GM19467 (cell line): Measurements from ENCODE around the gene SLC13A5.

Experiments
- ATAC-seq: cut with Tn5 transposase; IDR thresholded peaks from one replicate; pipeline ENCODE4 v1.9.1; 2021; ENCODE audit warnings: mild to moderate bottlenecking, moderate library complexity; ENCODE audit not compliant: unreplicated experiment

The SLC13A5 gene

DNA sequence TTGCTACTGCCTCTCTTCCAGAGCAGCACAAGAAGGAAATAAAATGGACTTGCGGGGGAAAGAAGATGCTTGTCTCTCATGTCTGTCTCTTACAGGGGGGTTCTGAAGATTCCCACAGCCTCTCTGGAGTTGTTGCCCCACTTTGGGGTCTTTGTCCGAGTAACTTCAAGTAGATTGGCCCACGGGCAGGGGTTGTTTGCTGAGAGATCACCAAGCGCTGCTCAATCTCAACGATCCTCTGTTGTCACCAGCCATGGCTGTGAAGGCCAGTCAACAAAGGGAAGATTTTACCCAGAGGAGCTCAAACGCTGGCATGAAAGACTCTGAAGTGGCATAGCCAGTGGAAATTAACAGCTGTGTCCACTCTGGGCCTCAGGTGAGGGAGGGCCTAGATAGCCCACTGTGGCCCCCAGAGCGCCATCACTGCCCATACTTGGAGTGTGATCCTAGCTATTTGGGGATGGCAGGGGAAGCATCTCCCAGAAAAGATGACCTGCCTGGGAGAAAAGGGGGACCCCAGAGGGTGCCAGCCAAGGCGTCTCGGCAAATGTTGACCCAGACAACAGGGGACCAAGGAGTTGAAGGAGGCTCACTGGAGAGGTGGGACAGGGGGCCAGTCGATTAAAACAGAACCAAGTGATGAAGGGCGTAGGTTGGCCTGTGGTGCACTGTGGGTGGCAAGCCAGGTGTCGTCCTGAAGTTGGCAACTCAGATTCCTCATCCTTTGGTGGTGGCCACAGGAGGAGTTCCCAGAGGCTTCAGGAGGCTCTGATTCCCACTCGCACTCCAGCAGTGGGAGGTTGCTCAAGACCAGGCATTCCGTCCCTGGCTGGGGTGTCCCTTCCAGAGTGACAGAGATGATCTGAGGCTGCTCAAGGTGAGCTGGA is 28.0 kb downstream of the SLC13A5 start:
- ATAC-seq: no peak

DNA sequence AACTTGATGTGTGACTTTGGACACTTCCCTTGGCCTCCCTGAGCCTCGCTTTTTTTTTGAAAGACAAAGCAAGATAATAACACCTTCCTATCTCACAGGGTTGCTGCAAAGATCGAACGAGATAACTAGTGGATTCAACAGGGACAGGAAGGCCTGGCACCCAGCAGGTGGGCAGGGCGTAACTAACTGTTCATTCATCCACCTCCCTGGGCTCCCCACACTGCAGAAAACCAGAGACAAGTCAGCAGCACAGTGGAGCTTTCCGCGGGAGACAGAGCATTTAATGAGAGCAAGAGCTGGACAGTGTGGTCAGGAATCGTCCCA is 28.7 kb downstream of the SLC13A5 start:
- no peak for ATAC-seq

DNA sequence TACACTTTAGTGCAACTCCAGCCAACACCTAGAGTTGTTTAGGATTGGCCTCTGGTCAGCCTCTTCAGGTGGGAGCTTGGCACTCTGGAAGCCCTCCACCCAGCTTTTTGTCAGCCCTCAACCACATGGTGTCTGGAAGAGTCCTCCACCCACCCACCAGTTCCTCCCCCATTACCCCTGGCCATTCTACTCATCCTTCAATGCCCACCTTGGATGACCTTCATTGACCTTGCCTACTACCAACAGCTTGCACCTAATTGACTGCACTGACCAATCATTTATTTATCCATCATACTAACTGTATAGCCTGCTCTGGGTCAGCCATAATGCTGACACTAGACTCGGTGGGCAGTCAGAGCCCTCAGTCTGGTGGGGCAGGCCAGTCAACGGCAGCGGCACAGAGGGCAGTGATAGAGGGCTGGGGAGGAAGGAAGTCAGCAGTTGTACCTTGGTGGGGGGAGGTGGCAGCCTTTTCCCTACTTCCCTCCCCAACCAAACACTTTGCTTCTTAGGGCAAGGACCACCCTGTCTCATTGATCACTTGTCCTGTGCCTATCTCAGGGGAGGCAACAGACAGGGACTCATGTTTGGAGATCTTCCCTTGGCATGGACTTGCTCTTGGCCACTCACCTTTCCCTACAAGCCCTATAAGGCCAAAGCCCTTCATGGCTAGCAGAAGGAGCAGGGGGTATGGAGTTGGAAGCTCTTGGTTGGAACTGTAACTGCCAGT is 29.3 kb downstream of the SLC13A5 start:
- no peak for ATAC-seq

DNA sequence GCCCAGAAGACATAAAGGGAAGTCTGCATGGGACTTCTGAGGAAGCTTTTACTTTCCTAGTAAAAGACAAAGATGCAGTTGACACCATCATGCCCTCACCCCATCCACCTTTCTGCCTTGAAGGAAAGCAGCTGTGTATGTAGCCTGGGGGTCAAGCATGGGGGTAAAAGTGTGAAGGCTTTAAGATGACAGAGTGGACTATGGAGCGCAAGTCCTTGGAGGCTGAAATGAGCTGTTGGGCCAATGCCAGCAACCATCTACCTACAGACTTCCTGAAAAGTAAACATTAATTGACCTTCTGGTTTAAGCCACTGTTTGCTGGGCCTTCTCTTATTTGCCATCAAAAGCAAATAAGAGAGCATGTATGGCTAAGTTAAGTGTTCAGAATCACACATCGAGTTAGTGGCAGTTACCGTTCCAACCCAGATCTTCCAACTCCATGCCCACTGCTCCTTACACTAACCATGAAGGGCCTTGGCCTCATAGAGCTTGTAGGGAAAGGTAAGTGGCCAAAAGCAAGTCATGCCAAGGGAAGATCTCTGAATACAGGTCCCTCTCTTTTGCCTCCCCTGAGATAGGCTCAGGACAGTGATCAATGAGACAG is 30.0 kb downstream of the SLC13A5 start:
- no peak for ATAC-seq

DNA sequence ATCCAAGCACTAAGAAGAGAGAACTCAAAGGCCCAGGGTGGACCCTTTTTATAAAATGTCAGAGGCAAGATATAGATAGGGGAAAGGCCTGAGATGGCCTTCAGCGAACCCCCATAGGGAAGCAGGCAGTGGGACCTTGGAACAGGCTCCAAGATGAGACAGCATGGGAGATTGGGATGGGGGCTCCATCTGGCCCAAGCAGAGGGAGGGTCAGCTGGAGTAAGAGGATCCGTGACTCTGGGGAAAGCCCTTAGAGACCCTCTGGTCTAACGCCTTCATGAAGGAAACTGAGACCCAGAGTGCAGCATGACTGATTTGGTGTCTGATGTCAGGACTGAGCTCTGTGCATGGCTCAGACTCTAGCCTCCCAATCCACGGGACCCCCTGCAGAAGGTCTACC is 30.8 kb downstream of the SLC13A5 start:
- ATAC-seq: no peak

DNA sequence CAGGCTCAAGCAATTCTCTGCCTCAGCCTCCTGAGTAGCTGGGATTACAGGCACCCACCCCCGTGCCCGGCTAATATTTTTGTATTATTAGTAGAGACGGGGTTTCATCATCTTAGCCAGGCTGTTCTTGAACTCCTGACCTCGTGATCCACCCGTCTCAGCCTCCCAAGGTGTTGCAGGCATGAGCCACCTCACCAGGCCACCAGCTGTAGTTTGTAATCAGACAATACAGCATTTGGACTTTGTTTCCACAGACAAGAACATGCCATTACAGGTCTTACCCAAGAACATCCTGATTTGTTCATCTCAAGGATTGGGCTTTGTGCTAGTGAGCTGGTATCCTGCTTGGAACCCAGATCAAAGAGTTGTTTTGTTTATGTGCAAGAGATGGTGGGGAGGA is 31.5 kb downstream of the SLC13A5 start:
- no peak for ATAC-seq

DNA sequence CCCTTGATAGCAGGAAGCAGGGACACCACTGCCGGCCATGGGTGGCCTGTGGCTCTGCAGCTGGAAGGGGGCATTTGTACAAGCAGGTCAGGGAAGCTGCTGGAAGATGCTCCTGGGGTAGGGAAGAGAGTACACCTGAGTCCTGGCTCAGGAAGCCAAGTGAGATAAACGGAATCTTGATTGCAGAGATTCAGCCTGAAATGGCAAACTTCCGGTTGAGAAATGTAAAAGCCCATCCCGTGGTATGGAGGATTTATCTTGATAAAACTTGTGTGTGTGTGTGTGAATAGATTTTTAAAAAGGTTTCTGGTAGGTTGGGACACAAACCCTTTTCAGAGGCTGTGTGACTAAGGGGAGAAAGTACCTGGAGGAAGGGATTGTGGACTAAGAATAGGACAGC is 32.0 kb downstream of the SLC13A5 start:
- no peak for ATAC-seq

DNA sequence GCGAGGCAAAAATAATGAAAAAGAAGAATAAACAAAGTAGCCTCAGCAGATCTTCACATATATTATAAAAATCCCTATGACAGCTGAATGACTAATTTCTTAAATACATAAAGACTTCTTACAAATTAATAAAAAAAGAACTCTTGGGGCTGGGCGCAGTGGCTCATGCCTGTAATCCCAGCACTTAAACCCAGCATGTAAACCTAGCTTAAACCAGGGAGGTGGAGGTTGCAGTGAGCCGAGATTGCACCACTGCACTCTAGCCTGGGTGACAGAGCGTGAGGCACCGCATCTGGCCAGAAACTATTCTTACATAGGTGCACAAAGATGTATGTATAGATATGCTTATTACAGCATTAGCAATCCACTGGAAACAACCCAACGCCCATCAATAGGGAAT is 33.9 kb downstream of the SLC13A5 start:
- ATAC-seq: no peak

DNA sequence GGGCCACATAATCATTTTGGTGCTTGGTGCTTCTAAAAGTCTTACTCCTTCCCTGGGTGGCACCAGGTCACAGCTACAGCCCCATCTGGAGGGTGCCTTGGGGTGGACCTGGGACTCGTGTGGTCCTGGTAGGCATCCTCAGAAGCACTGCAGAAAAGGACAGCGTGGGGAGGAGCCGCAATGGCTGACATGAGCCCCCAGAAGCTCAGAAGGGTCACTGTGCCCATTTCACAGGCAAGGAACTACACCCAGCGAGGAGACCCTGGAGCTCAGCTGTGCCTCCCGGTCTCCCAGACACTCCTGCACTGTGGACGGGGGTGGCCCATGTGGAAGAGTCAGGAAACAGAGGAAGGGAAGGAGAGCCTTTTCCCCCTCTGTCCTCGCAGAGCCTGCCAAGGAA is 35.2 kb downstream of the SLC13A5 start:
- no peak for ATAC-seq

DNA sequence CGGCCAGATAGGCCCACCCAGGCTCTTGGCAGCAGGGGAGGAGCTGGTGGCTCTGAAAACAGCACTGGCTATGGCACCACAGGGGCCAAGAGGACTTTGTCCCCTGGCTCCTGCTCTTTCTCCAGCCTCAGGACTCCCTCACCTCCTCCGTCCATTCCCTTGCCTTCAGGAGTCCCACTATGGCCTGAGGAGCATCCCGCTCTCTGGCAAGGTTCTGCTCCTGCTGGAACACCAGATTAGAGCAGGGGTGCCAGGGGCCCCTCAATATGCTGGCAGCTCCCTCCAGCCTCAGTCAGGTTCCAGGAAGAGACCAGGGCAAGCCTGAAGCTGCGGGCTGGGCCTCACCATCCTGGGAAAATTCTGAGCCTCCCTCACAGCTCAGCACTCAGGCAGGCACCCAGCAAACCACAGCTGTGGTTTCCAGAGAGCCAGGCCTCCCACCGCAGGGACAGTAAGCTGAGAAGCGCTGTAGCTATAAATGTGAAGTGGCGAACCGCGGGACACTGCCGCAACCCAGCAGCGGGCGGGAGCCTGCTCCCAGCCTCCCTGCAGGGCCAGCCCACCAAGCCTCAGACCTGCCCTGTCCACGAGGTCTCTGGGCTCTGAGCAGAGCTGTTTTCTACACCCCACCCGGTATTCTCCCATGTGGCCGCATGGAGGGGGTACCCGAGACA is 35.9 kb downstream of the SLC13A5 start:
- no peak for ATAC-seq

DNA sequence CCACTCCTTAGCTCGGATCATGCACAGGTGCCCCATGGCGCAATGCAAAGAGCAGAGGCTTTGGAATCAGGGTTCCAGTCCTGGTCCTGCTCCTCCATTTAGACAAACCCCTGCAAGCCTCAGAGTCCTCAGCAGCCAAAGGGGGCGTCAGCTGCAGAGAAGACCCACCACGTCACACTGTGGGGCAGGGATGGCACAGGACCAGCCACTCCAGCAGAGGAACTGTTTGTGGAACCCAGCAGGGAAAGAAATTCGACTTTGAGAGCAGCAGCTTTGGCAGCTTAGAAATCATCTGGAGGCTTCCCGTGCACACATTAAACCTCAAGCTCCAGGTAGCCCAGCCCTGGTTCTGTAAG is 36.4 kb downstream of the SLC13A5 start:
- ATAC-seq: no peak

DNA sequence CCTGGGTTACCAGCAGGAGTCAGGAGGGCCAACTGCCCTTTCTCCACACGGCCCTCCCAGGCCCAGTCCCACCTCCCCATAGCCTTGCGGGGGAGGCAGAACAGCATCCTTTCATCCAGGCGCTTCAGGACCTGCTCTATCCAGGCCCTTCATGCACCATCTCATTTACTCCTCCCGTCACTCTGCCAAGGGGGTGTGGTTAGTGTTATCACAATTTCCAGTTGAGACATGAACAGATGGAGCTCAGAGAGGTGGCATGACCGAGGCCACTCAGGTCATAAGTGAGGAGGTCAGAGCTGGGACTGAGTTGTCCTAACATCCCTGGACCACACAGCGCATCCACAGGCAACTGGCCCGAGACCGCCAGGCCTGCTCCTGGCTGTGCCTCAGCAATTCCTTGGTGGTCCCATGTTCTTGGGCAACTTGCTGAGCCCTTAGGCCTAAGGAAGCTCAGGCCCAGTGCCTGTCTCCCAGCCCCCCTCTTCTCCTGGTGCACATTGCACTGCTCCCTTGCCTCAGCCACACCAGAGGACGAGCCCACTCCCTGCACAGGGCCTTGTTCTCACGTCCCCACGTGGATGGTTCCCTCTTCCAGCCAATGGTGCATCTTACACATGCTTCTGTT is 37.9 kb downstream of the SLC13A5 start:
- ATAC-seq: no peak

DNA sequence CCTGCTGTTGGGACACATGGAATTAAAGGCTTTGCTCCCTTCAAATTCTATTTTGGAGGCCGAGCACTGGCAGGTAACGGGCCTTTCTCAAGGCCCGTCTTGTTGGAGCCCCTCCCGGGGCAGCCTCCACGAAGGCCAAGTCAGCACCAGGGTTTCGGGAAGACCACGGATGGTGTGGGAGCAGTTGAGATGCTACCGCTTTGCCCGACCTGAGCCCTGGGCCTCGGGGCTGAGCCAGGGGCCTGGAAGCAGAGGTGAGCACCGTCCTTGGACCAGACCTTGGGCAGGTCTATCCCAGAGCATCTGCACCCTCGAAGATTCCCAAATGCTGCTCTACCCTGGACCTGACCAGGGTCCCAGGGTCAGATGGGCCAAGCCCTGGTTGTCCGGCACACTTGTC is 38.6 kb downstream of the SLC13A5 start:
- no peak for ATAC-seq

DNA sequence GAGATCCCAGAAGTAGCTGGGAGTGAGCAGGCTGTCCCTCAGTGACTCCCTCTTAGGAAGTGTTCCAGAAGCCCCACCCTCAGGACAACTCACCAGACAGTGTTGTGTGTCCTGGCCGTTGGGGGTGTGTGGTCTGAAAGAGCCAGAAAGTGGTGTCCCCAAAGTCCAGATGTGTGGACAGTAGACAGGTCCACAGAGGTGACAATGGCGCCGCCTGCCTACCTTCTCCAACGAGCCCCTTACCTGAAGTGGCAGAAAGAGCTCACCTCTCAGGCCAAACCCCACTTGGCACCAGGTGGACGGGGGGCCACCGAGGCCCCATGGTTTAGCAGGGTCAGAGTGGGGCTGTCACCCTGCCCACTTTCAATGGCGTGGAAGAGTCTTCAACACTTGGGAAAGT is 41.7 kb downstream of the SLC13A5 start:
- no peak for ATAC-seq

DNA sequence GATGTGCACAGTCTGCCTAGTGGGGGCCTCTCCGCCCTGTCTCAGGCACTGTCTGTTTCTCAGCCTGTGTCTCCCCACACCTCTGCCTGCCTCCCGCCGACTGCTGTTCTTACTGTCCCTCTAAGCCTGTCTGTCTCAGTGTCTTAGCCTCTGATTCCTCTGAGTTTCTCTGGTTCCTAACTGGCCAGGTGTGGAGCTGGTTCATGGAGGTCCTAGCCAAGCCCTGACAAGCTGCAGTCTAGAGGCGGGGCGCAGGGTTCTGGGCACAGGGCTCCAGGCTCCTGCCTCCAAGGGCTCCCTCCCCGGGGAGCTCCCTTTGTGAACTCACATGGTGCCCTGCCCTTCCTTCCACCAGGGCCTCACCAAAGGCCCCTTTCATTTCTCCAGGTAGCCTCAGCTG is 42.2 kb downstream of the SLC13A5 start:
- no peak for ATAC-seq

DNA sequence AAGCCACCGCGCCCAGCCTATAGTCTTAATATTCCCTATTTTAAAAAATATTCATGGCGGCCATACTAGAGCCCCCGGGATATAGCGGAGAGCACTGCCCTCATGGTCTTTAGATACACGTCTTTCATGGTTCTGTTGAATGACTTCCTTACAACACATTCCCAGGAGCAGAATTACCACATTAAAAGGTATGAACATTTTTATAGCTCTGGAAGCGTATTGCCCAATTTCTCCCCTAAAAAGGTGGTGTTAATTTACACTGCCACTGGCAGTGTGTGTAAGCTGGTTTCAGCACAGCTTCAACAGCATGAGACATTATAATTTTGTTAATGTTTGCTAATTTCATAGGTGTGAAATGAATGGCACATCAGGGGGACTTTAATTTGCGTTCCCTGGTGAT is 42.6 kb downstream of the SLC13A5 start:
- ATAC-seq: no peak

DNA sequence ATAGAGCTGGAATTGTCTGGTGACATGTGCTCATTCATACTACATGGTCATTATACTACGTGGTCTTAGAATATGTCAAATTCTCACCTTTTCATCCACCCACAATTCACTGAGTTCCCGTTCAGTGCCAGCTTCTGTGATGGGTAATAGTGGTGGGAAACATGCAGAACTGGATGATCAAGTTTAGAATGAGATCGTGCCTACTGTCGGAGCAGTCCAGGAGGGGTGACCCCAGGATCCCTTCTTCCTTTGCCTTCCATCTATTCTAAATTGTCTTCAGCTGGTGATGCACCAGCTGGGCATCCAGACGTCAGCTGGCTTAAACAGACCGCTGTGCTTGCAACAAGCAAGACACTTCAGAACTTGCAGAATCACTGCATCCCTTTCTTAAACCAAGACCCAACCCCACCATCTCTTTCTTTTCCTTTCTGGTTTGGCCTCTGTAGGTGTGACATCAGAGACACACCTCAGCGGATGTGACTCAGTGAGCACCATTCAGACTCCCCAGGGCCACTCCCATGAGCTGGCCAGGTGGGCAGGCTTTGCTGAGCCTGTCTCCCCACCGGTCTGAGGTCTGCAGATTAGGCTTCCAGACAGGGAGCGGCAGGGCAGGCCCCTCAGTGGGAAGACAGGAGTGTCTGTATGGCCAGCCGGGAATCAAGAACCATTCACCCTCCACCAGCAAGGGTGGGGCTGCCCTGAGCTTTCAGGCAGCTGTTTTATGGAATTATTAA is 43.5 kb downstream of the SLC13A5 start:
- no peak for ATAC-seq

DNA sequence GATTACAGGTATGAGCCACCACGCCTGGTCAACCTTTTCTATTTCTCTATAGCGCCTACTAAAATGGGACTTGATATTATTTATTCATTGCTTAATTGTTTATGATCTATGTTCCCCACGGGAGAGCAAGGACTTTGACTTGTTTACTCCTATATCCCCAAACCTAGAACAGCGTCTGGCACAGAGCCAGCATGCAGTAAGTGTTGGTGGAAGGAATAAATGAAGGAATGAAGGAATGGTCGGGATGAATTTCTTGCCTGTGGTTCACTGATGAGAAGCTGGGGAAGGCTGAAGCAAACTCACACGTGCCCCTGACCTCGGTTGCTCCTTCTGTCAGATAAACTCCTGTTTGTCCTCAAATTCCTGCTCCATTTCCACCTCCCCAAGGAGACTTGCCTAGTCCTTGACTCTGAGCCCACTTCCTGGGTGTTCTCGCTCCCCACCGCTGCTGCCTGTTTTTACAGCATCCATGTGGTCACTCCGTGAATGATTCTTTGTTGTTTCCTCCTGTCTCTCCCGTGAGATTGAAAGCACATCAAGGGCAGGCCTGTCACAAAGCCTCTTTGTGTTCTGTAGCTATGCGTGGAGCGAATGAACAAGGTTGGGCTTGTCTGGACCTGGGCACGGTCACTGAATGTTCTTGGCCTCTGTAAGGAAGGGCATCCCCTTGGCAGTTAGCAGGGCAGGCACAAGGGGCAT is 44.3 kb downstream of the SLC13A5 start:
- ATAC-seq: no peak

DNA sequence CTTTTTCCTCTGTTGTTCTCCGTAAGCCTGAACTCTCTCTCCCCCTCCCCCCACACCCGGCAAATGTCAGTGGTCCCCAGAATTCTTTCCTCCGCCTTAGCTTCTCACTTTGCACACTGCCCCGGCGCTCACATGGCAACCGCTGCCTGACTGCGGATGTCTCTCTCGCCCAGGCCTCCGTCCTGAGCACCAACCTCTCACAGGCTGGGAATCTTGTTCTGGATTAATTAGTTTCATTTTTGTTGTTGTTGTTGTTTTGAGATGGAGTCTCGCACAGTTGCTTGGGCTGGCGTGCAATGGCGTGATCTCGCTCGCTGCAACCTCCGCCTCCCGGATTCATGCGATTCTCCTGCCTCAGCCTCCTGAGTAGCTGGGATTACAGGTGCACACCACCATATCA is 45.0 kb downstream of the SLC13A5 start:
- ATAC-seq: no peak

DNA sequence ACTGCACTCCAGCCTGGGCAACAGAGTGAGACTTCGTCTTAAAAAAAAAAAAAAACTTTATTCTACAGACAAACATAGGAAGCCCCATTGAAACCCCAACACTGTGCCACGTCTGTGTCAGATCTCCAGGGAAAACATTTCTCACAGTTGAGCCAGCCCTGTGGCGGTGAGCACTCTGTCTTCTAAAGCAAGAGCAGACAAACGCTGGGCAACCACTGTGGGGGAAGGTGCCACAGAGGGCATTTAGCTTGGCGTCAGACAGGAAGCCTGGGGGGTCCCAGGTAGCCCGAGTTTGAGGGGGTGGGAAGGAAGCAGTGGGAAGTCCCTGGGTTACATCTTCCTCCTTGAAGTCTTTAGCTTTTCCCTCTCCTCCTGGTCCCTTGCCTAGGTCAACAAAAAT is 45.7 kb downstream of the SLC13A5 start:
- no peak for ATAC-seq
